ENCODE measurements around the gene PTPN20. TPM values are rescaled to one million over a fixed set of nuclear protein-coding genes. Genes with fewer than 3 reads are reported as not detected.

Gene PTPN20
- total RNA-seq, 2 experiments from 2014 or later, result not detected

- H3K9me3 ChIP-seq (ENCODE audit: low read length), result no peaks in the 10 kb centered on the region
- DNase-seq (ENCODE audit: low spot score), result no peak
- no peak overlapping the region for H3K27ac ChIP-seq (ENCODE audit: low read depth, low read length, poor library complexity, severe bottlenecking)
- ChIA-PET CTCF (ENCODE audit: unreplicated experiment) (no interaction called here), POLR2A (no interaction called here)
- intact Hi-C loops (cut with micrococcal nuclease; ENCODE audit: unreplicated experiment), result no loop called here
- no peaks in the 10 kb centered on the region for H3K4me1 ChIP-seq (ENCODE audit: insufficient read depth, low read length, poor library complexity, severe bottlenecking)
- no peak overlapping the region for H3K4me3 ChIP-seq (ENCODE audit: low read depth, low read length, poor library complexity, severe bottlenecking)
- TF ChIP-seq CTCF (conservative IDR thresholded peaks at IDR 0.05; ENCODE audit: low read length), result no peak
- TF ChIP-seq EZH2phosphoT487 (IDR thresholded peaks at IDR 0.05; ENCODE audit: borderline replicate concordance, low read depth, low read length), result no peak
- H3K4me2 ChIP-seq (ENCODE audit: low read length), result no peak overlapping the region
- no peaks in the 10 kb centered on the region for H3K9me2 ChIP-seq (ENCODE audit: insufficient read depth, low read length)
- H4K20me1 ChIP-seq (ENCODE audit: insufficient read depth, low read length), result no peaks in the 10 kb centered on the region
- no TSS peak for BruUV-seq (replicated peaks)
- H2AFZ ChIP-seq (ENCODE audit: low read length), result no peak overlapping the region
- H3K79me2 ChIP-seq (ENCODE audit: insufficient read depth, low read depth, low read length), result no peaks in the 10 kb centered on the region
- H3K36me3 ChIP-seq (ENCODE audit: insufficient read depth, low read length), result no peaks in the 10 kb centered on the region
Measured at GRCh38 chr10:47010036-47010435, 98.8 kb downstream of the PTPN20 start.

GRCh38 chr10:47012214-47012613, 101.0 kb downstream of the PTPN20 start:
- intact Hi-C loops (cut with micrococcal nuclease; ENCODE audit: unreplicated experiment), result no loop called here
- Histone ChIP-seq H3K9me2 (ENCODE audit: insufficient read depth, low read length) (no peaks in the 10 kb centered on the region), H3K4me3 (ENCODE audit: low read depth, low read length, poor library complexity, severe bottlenecking) (no peak overlapping the region), H4K20me1 (ENCODE audit: insufficient read depth, low read length) (no peaks in the 10 kb centered on the region), H3K4me2 (ENCODE audit: low read length) (no peak overlapping the region), H2AFZ (ENCODE audit: low read length) (no peak overlapping the region), H3K9me3 (ENCODE audit: low read length) (no peaks in the 10 kb centered on the region), H3K36me3 (ENCODE audit: insufficient read depth, low read length) (no peaks in the 10 kb centered on the region), H3K27ac (ENCODE audit: low read depth, low read length, poor library complexity, severe bottlenecking) (no peak overlapping the region), H3K79me2 (ENCODE audit: insufficient read depth, low read depth, low read length) (no peaks in the 10 kb centered on the region), H3K4me1 (ENCODE audit: insufficient read depth, low read length, poor library complexity, severe bottlenecking) (no peaks in the 10 kb centered on the region)
- CTCF ChIA-PET (ENCODE audit: unreplicated experiment), result no interaction called here
- TF ChIP-seq EZH2phosphoT487 (IDR thresholded peaks at IDR 0.05; ENCODE audit: borderline replicate concordance, low read depth, low read length) (no peak), CTCF (conservative IDR thresholded peaks at IDR 0.05; ENCODE audit: low read length) (no peak)
- no TSS peak for BruUV-seq (replicated peaks)
- POLR2A ChIA-PET, result interaction anchor here (0.6 to 1.3 kb wide), 2 partner anchors 12 to 99 kb away, joined by 3 read pairs; no protein-coding TSS in a partner anchor
- DNase-seq (ENCODE audit: low spot score), result no peak

GRCh38 chr10:47013507-47014154, 102.4 kb downstream of the PTPN20 start:
- no peak for DNase-seq (ENCODE audit: low spot score)
- H3K4me3 ChIP-seq (ENCODE audit: low read depth, low read length, poor library complexity, severe bottlenecking), result no peak overlapping the region
- H3K79me2 ChIP-seq (ENCODE audit: insufficient read depth, low read depth, low read length), result no peaks in the 10 kb centered on the region
- ChIA-PET POLR2A (interaction anchor here (1.3 kb wide), 1 partner anchor 14 kb away, joined by 3 read pairs; no protein-coding TSS in a partner anchor), CTCF (ENCODE audit: unreplicated experiment) (no interaction called here)
- TF ChIP-seq EZH2phosphoT487 (IDR thresholded peaks at IDR 0.05; ENCODE audit: borderline replicate concordance, low read depth, low read length), result no peak
- no peak for TF ChIP-seq CTCF (conservative IDR thresholded peaks at IDR 0.05; ENCODE audit: low read length)
- no peak overlapping the region for H3K27ac ChIP-seq (ENCODE audit: low read depth, low read length, poor library complexity, severe bottlenecking)
- H3K4me1 ChIP-seq (ENCODE audit: insufficient read depth, low read length, poor library complexity, severe bottlenecking), result no peaks in the 10 kb centered on the region
- H3K4me2 ChIP-seq (ENCODE audit: low read length), result no peak overlapping the region
- no TSS peak for BruUV-seq (replicated peaks)
- no peaks in the 10 kb centered on the region for H3K36me3 ChIP-seq (ENCODE audit: insufficient read depth, low read length)
- no peak overlapping the region for H2AFZ ChIP-seq (ENCODE audit: low read length)
- H4K20me1 ChIP-seq (ENCODE audit: insufficient read depth, low read length), result no peaks in the 10 kb centered on the region
- H3K9me3 ChIP-seq (ENCODE audit: low read length), result no peaks in the 10 kb centered on the region
- intact Hi-C loops (cut with micrococcal nuclease; ENCODE audit: unreplicated experiment), result no loop called here
- H3K9me2 ChIP-seq (ENCODE audit: insufficient read depth, low read length), result no peaks in the 10 kb centered on the region

Measured in OCI-LY7 (cell line).